Stimulated activated CD8-positive, alpha-beta memory T cell treated with anti-CD3 and anti-CD28 coated beads, Interleukin-2, amount 100 ng/mL, for 1 hour (primary cell): ENCODE measurements around the gene GALNT2.

Experiments used
- DNase-seq, 2 donors: peaks; one replicate each; pipeline ENCODE4 v3.0.0-alpha.2; 2020; ENCODE audit warnings: low read depth in 2 of 2

Gene GALNT2

GRCh38 chr1:230261928-230262650 is 195.1 kb downstream of the GALNT2 start:
- DNase-seq = no peak

- DNase-seq = no peak
Observed at GRCh38 chr1:230262867-230263567, 196.0 kb downstream of the GALNT2 start.

DNA sequence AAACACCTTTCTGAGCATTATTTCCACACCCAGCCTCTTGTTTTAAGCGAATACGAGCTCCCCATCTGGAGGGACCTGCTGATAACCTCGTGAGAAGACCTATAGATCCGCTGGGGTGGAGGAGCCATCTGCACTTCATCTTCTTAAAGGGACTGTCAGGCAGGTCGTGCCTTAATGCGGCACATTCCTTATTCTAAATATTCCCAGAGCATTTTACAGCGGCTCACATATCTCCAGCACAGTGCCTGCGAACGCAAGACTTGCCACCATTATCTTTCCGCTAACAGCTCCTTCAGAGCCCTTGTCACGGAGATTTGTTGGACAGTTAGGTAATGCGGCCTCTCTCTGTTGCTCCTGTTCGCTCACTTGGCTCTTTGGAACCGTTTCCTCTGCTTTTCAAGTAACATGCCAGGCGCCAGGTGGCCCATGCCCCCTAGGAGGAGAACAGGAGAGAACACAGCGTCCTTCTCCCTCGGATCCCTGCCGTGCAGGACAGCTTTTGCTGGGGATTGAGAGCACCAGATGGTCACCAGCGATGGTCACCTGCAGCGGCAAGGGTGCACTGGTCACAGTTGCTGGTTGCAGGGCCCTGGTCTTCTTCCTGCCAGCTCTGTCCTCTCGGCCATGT is 196.6 kb downstream of the GALNT2 start:
- no peak for DNase-seq

- DNase-seq = no peak
Observed at GRCh38 chr1:230264342-230264741, 197.3 kb downstream of the GALNT2 start.

GRCh38 chr1:230265200-230266115 is 198.4 kb downstream of the GALNT2 start:
- DNase-seq = no peak

- DNase-seq = no peak
Observed at GRCh38 chr1:230266456-230266855, 199.4 kb downstream of the GALNT2 start.

GRCh38 chr1:230267338-230268065 is 200.5 kb downstream of the GALNT2 start:
- no peak for DNase-seq

DNA sequence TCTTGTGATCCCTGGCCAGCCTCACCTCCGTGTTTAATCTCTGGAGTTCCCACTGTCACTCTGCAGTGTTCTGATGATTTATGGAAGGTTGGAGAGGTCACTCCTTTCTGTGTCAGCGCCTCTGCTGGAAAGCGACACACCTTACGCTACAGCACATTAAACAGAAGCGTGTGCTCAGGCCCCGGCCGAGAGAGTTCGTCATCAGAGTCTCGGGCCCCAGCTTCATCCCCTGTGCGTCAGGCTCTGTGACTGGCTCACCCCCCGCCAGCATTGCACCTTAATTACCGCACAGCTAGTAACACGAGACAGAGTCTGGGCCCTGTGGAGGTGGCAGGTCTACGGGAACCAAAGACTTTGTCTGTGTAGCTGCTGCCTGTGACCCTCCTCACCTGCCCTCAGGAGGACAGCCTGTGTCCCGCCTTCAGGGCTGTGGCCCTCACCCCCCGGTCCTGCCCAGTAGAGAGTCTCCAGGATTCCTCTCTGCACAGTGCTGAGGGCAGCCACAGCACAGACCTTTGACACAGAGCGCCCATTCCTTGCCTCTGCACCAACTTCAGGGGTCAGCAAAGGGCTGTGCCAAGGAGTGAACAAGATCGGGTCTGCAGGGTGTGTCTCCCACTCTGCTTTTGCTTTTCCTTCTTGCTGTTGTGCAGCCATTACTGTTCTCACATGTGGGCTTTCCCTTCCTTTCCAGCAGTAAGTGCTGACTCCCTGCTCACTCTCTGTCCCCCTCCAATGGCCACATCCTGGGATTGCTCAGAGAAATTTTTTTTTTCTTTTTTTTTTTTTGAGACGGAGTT is 201.5 kb downstream of the GALNT2 start:
- no peak for DNase-seq

GRCh38 chr1:230270185-230270558 is 203.1 kb downstream of the GALNT2 start:
- DNase-seq = no peak

GRCh38 chr1:230270559-230271281 is 203.7 kb downstream of the GALNT2 start:
- DNase-seq = no peak

GRCh38 chr1:230271300-230272035 is 204.4 kb downstream of the GALNT2 start:
- no peak for DNase-seq

- no peak for DNase-seq
Observed at GRCh38 chr1:230272557-230272956, 205.5 kb downstream of the GALNT2 start.

DNA sequence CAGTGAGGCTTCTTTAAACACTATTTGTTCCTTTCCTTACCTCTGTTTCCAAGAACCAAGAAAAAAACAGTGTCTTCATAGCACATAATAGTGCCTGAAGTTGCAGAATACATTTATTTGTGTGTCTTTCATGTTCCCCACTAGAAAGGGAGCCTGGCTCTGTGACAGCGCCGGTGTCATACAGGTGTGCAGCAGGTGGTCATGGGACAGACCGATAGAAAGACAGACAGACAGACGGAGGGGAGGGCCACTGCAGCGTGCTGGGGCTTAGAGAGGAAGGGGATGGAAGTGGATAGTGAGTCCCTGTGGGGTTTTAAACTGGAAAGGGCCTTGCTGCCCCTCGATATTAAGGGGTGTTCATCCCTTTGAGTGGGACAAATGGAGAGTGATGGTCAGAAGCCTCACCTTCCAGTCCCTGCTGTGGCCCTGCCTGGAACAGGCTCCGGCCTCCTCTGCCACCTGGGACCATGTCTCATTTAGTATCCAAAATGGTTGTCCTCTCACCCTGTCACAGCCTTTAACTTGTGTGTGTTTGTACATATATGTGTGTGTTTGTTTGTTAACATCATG is 206.2 kb downstream of the GALNT2 start:
- DNase-seq = no peak

- no peak for DNase-seq
Observed at GRCh38 chr1:230274254-230274653, 207.2 kb downstream of the GALNT2 start.

DNA sequence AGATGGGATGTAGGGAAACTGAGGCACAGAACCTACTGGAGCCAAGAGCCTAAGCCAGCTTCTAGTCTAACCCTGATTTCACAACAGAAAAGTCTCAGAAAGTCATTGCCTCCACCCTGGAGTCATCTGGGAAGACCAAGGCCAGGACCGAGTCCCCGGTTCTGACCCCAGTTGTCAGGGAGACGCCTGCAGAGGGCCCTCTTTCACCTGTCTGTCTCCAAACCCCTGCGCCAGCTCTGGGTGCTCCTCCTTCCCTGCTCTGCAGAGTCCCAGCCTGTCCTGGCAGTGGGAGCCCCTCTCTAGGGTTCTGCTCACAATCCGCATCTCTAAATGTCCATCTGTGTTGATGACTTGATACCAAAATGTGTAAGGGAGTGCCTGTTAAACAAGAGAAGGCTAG is 209.4 kb downstream of the GALNT2 start:
- no peak for DNase-seq

DNA sequence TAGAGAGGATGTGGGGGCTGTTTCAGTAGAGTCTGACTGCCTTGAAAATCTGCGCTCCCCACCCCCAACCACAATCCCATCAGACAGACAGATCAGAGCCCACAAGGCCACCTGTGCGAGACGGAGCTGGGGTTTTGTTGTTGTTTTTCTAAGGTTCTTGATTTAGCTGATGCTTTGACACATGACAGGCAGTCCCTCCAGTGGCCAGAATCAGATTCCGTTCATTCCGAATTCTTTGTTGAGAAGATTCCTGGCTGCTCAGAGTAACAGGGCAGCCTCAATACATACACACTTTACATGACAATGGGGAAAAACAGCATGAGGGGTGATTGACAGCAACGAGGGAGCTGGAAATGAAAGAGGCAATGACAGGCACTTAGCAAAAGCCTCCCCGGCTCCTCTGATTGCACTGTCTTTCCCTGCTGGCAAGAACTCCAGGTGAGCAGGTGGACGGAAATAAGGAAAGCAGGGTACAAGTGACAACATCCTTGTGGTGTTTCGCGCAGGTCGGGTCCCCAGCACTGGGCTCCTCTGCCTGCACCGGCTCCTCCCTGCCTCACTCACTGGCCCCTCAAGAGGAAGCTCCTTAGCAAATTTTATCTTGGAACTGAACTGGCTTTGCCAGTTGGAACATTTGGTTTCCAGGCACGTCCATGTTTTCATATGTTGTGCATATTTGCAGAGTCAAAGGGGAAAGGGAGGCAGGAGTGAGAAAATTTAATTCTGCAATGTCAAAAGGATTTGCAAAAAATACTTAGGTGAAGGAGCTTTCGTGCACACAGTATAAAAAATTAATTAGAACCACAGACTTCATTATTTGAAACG is 210.4 kb downstream of the GALNT2 start:
- DNase-seq = no peak

GRCh38 chr1:230278376-230278775 is 211.3 kb downstream of the GALNT2 start:
- no peak for DNase-seq
